Gastrocnemius medialis (tissue), 4 donors: ENCODE results near the gene ISG15. TPM values are rescaled to one million over a fixed set of nuclear protein-coding genes. Genes with fewer than 3 reads are reported as not detected.

ENCODE experiments used
- ATAC-seq, 2 donors: fragments of 150-250 bp; one replicate each; pipeline ENCODE4 v1.9.1; 2016
- DNase-seq, 2 donors: peaks; one replicate each; pipeline ENCODE4 v3.0.0-alpha.2; 2019
- H3K27ac ChIP-seq, 4 donors: fragments of 200-600 bp; sonication (generic); 1 replicate in 1 of 4; 2 replicates in 3 of 4; pipeline ENCODE4 v1.5.1; 2016 to 2018; ENCODE audit warnings: mild to moderate bottlenecking in 2 of 4, moderate library complexity in 1 of 4
- H3K27me3 ChIP-seq, 3 donors: fragments of 200-600 bp; sonication (generic) in 2 of 3; 1 replicate in 1 of 3; 2 replicates in 2 of 3; pipeline versions ENCODE4 v1.5.1 to v1.6.0; 2016 to 2019; ENCODE audit warnings: mild to moderate bottlenecking in 1 of 3, moderate library complexity in 1 of 3
- H3K36me3 ChIP-seq, 2 donors: fragments of 200-600 bp; sonication (generic) in 1 of 2; one replicate each; pipeline ENCODE4 v1.5.1; 2017 to 2018
- H3K4me1 ChIP-seq, 2 donors: fragments of 200-600 bp; sonication (generic) in 1 of 2; one replicate each; pipeline ENCODE4 v1.5.1; 2016 to 2017; ENCODE audit warnings: mild to moderate bottlenecking in 2 of 2
- H3K4me3 ChIP-seq, 4 donors: fragments of 200-600 bp; sonication (generic) in 3 of 4; 1 replicate in 1 of 4; 2 replicates in 3 of 4; pipeline ENCODE4 v1.5.1; 2016 to 2019; ENCODE audit warnings: mild to moderate bottlenecking in 2 of 4
- H3K9me3 ChIP-seq, 3 donors: fragments of 200-600 bp; sonication (generic) in 2 of 3; 1 replicate in 1 of 3; 2 replicates in 2 of 3; pipeline ENCODE4 v1.5.1; 2016 to 2019
- POLR2A ChIP-seq, 2 donors: fragments of 450-650 bp; IDR thresholded peaks; one replicate each; pipeline ENCODE4 v1.6.1; 2017; ENCODE audit warnings: antibody characterized with exemption in 2 of 2, mild to moderate bottlenecking in 2 of 2, moderate library complexity in 2 of 2
- in situ Hi-C, 4 donors: fragments of 200-750 bp; cut with MboI; loops; one replicate each; pipeline versions ENCODE4 v1.15.0 to v1.8.0; 2017; ENCODE audit warnings: low sequenced_read_pairs in 4 of 4
- intact Hi-C: fragments of 100-400 bp; cut with DNase I; formaldehyde crosslinking; loops from one replicate; pipeline ENCODE4 v1.15.1; 2023; ENCODE audit warnings: low total_unique reads
- total RNA-seq, 4 donors: library from RNA; depleted of rRNA; stranded (reverse); fragments of >200 nt; gene quantifications; one replicate each; pipeline versions ENCODE4 v1.1.0 to v1.2.3, GENCODE V29; 2016
- TF ChIP-seq, protein P1 (sequence below), 5 experiments: fragments of 450-650 bp in 3 of 5; fragments of 200-600 bp in 2 of 5; sonication (generic) in 2 of 5; IDR thresholded peaks in 4 of 5; conservative IDR thresholded peaks in 1 of 5; 1 replicate in 4 of 5; 2 replicates in 1 of 5; pipeline ENCODE4 v1.5.1; 2016 to 2019; ENCODE audit warnings: antibody characterized with exemption in 5 of 5, mild to moderate bottlenecking in 3 of 5, moderate library complexity in 3 of 5

The ISG15 gene
- total RNA-seq, 4 donors from 2014 or later, result 4.3 to 37.6 (median 10.2) TPM

DNA sequence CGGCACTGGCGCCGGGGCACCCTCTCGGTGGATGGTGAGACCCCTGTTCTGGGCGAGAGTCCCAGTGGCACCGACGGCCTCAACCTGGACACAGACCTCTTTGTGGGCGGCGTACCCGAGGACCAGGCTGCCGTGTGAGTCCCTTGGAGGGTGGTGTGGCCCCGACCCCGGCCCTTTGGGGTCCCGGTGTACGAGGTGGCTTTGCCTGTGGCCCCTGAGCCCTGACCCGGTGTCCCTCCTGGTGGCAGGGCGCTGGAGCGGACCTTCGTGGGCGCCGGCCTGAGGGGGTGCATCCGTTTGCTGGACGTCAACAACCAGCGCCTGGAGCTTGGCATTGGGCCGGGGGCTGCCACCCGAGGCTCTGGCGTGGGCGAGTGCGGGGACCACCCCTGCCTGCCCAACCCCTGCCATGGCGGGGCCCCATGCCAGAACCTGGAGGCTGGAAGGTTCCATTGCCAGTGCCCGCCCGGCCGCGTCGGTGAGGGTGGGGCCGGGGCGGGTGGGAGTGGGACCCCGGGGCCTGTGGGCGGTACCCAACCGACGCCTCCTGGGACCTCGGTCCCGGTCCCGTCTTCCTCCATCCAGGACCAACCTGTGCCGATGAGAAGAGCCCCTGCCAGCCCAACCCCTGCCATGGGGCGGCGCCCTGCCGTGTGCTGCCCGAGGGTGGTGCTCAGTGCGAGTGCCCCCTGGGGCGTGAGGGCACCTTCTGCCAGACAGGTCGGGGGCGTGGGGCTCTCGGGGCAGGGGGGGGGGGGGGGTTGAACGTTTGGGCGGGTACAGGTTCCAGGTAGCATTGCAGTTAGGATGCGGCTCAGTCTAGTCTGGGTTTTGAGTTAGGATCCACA lies 36.2 kb downstream of the ISG15 start:
- Histone ChIP-seq H3K4me3 (no peak overlapping the region), H3K4me1 (no peaks in the 10 kb centered on the region), H3K27me3 (no peaks in the 10 kb centered on the region), H3K27ac (no peak overlapping the region), H3K9me3 (no peaks in the 10 kb centered on the region), H3K36me3 (no peaks in the 10 kb centered on the region)
- in situ Hi-C loops, result no loop called here
- no peak for DNase-seq
- TF ChIP-seq, protein P1, sequence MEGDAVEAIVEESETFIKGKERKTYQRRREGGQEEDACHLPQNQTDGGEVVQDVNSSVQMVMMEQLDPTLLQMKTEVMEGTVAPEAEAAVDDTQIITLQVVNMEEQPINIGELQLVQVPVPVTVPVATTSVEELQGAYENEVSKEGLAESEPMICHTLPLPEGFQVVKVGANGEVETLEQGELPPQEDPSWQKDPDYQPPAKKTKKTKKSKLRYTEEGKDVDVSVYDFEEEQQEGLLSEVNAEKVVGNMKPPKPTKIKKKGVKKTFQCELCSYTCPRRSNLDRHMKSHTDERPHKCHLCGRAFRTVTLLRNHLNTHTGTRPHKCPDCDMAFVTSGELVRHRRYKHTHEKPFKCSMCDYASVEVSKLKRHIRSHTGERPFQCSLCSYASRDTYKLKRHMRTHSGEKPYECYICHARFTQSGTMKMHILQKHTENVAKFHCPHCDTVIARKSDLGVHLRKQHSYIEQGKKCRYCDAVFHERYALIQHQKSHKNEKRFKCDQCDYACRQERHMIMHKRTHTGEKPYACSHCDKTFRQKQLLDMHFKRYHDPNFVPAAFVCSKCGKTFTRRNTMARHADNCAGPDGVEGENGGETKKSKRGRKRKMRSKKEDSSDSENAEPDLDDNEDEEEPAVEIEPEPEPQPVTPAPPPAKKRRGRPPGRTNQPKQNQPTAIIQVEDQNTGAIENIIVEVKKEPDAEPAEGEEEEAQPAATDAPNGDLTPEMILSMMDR (IDR thresholded peaks at IDR 0.05 in 4 of 5, conservative IDR thresholded peaks at IDR 0.05 in 1 of 5), result no peak
- TF ChIP-seq POLR2A (IDR thresholded peaks at IDR 0.05), result no peak
- intact Hi-C loops, result no loop called here
- no peak for ATAC-seq

DNA sequence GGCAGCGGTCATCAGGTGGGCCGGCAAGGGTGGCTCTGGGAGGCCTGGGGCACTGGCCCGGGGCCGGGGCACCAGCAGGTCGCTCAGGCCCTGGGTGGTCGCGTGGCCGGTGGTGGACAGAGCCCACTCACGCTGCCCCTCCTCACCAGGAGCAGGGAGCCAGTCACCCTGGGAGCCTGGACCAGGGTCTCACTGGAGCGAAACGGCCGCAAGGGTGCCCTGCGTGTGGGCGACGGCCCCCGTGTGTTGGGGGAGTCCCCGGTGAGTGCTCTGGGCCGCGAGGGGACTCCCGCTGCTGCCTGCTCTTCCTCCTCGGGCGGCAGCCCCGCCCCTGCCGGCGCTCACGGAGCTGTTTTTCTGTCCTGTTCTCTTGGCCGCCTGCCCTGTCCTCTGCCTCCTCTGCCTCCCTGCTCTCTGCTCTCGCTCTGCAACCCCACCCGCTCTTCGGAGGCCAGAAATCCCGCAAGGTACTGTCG lies 37.3 kb downstream of the ISG15 start:
- no peak for ATAC-seq
- in situ Hi-C loops, result no loop called here
- Histone ChIP-seq H3K4me3 (no peak overlapping the region), H3K27ac (no peak overlapping the region), H3K9me3 (no peaks in the 10 kb centered on the region), H3K4me1 (no peaks in the 10 kb centered on the region), H3K36me3 (no peaks in the 10 kb centered on the region), H3K27me3 (no peaks in the 10 kb centered on the region)
- no peak for DNase-seq
- TF ChIP-seq, protein P1 (IDR thresholded peaks at IDR 0.05 in 4 of 5, conservative IDR thresholded peaks at IDR 0.05 in 1 of 5), result no peak
- no peak for TF ChIP-seq POLR2A (IDR thresholded peaks at IDR 0.05)
- intact Hi-C loops, result no loop called here

DNA sequence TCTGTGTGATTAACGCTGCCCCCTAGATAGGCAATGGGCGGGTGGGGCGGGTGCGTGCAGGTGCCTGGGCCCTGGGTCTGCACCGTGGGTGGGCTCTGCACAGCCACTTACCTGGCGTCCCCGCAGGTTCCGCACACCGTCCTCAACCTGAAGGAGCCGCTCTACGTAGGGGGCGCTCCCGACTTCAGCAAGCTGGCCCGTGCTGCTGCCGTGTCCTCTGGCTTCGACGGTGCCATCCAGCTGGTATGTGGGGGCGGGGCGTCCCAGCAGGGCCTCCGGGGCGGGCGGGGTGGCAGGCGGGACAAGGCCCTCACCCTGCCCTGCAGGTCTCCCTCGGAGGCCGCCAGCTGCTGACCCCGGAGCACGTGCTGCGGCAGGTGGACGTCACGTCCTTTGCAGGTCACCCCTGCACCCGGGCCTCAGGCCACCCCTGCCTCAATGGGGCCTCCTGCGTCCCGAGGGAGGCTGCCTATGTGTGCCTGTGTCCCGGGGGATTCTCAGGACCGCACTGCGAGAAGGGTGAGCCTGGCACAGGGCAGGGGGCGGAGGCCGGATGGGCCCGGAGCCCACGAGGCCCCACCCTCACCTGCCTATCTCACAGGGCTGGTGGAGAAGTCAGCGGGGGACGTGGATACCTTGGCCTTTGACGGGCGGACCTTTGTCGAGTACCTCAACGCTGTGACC lies 38.0 kb downstream of the ISG15 start:
- no peaks in the 10 kb centered on the region for H3K36me3 ChIP-seq
- in situ Hi-C loops, result no loop called here
- H3K4me1 ChIP-seq, result no peaks in the 10 kb centered on the region
- no peak overlapping the region for H3K27ac ChIP-seq
- H3K4me3 ChIP-seq, result no peak overlapping the region
- intact Hi-C loops, result no loop called here
- H3K9me3 ChIP-seq, result no peaks in the 10 kb centered on the region
- DNase-seq, result no peak
- no peak for TF ChIP-seq POLR2A (IDR thresholded peaks at IDR 0.05)
- TF ChIP-seq, protein P1 (IDR thresholded peaks at IDR 0.05 in 4 of 5, conservative IDR thresholded peaks at IDR 0.05 in 1 of 5), result no peak
- no peak for ATAC-seq
- H3K27me3 ChIP-seq, result no peaks in the 10 kb centered on the region

DNA sequence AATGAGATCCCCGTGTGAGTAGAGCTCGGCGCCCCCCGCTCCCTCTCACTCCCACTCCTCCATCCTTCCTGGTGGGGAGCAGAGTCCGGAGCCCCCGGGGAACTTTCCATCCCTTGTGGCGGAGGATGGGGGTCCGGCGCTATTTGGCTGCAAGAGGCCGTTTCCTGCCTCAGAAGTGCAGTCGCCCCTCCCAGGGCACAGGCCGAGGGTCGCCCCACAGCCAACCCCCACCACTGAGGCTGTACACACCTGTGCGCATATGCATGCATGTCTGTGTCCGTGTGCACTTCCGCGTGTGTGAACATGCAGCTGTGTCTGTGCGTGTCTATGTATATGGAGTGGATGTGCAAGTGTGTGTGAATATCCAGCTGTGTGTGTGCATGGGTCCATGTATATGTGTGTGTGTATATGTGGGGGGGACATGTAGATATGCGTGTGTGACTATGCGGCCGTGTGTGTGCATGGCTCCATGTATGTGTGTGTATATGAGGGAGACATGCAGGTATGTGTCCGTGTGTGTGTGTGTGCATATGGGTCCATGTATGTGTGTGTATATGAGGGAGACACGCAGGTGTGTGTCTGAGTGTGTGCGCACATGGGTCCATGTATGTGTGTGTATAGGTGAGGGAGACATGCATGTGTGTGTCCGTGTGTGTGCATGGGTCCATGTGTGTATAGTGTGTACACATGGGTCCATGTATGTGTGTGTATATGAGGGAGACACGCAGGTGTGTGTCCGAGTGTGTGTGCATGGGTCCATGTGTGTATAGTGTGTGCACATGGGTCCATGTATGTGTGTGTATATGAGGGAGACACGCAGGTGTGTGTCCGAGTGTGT lies 38.9 kb downstream of the ISG15 start:
- no peak for TF ChIP-seq POLR2A (IDR thresholded peaks at IDR 0.05)
- TF ChIP-seq, protein P1 (IDR thresholded peaks at IDR 0.05 in 4 of 5, conservative IDR thresholded peaks at IDR 0.05 in 1 of 5), result no peak
- in situ Hi-C loops (no loop called here), intact Hi-C loops (no loop called here)
- Histone ChIP-seq H3K27ac (no peak overlapping the region), H3K4me3 (no peak overlapping the region), H3K36me3 (no peaks in the 10 kb centered on the region), H3K27me3 (no peaks in the 10 kb centered on the region), H3K4me1 (no peaks in the 10 kb centered on the region), H3K9me3 (no peaks in the 10 kb centered on the region)
- ATAC-seq (no peak), DNase-seq (no peak)
